HuH-7.5 (cell line): ENCODE data around the gene CEP72.
A peak's percentile ranks its signal among the peaks of the same experiment; 100 is the strongest.

ENCODE experiments used
- DNase-seq: peaks from one replicate; pipeline ENCODE4 v3.0.0; 2011; ENCODE audit warnings: low spot score

Gene CEP72

DNA sequence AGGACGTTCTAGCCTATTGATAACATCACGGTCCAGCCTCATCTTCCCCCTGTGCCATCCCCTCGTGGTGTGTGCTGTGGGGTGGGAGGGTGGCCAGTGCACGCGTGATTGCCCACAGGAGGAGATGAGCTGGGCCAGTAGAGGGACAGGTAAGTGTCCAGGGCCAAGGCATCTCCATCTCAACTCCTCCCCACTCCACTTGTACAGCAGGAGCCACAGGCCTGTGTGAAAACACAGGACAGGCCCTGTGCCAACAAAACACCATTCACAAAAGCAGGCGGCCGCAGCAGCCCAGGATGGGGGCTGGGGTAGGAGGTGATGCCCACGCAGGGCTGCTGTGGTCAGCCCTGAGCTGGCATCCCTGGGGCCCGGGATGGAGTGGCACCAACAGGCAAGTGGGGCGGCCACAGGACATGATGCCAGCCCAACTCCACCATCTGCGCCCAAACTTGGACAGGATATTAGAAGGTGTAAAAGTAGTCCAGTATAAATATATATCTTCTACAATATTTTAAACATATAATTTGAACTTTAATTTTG, 48.4 kb downstream of the CEP72 start:
- no peak for DNase-seq

DNA sequence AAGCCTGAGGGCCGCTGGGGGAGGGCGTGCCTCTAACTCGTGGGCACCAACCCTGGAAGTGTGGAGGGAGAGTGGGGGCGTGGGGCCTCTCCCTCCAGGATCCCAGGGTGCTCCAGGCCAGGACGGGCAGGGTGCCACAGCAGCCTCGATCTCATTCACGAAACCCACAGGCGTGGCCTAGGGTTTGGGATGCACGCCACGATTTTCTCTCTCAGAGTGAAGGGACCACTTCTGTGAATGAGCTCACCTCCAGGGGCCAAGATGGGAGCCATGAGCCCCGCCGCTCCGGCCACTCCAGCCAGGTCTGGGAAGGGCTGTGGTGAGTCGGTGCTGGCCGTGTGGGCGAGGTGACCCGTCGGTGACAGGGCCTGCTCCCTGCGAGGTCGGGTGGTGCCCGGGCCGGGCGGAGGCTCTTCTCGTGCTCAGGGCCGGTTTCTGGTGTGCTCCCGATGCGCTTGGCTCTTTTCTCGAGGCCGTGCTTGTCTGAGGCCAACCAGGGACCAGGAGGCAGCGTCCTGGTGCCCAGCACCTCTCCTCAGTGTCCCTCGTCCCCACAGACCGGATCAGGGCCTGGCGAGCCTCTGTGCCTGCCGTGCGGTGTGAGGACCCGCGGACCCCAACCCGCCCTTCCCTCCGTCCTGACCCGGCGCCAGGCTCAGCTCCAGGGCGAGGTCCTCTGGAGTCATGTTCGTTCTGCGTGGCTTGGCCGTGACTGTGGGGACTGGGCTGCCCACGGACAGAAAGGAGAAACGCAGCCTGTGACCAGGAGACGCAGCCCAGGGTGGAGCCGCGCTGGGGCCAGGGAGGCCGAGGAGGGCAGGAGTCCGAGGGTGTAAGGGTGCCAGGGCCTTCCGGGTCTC, 50.0 kb downstream of the CEP72 start:
- no peak for DNase-seq

GRCh38 chr5:662751-663435, 50.8 kb downstream of the CEP72 start:
- DNase-seq = no peak

DNA sequence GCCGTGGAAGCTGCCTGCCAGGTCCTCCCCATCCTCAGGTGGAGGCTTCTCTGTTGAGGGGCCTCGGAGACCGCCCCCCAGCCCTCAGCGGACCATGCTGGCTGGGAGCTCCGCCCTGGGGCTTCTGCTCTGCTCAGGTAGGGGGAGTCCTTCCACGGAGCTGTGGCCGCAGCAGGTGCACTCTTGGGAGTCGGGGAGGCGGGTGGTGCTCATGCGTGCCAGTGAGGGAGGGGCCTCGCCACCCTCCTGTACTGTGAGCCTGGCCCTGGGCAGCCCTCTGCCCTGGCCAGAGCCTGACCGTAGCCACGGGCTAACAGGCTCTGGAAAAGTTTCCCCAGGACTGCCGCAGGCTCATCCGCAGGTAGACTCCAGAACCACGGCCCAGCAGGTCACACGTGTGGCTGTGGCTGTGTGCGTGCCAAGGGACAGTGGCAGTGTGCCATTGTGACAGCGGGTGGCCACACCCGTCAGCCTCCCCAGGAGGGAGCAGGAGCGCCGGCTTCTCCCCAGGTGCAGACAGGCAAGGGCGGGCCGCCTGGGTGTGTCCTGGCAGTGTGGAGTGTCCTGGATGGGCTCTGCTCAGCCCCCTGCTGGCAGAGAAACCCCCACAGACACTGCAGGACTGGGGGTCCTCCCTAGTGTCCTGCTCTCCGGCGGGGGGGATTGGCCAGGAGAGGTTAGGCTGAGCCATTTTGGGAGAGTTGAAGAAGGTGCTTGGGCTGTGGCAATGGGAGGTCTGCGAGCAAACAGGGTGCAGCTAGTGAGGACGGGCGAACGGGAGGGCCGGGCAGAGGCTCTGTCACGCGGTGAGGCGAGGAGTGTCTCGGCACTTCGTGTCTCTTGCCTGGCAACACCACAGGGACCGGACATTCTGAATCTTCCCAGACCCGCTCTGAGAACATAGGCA, 51.5 kb downstream of the CEP72 start:
- no peak for DNase-seq

DNA sequence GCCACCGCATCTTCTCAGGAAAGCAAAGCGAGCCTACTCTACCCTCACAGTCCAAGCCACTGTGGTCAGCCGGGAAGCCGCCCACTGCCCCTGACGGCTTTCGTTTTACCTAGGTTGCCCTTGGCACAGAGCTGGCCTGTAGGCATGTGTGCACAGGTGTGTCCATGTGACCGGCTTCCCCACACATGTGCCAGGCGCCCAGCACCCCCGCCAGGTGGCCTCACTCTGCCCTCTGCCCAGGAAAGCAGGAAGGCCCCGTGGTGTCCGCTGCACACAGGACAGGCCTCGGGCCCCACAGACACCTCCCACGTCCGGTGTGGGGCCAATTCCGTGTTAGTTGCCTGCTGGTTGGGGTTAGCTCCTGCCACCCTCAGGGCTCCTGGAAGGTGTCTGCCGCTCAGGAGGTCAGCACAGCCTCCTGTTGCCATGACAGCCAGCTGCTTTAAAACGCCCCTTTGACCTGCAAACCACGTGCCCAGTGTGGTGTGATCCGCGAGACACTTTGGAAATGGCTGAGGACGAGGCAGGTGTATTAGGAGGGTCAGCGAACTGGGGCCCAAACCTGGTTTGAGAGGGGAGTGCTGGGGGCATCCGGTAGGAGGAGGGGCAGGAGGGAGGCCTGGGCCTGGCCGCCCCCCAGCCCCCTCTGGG, 52.3 kb downstream of the CEP72 start:
- no peak for DNase-seq

- no peak for DNase-seq
These were observed 52.8 kb downstream of the CEP72 start for GRCh38 chr5:664994-665360.

- no peak for DNase-seq
These were observed 53.4 kb downstream of the CEP72 start for GRCh38 chr5:665541-665955.

- DNase-seq = no peak
These were observed 54.0 kb downstream of the CEP72 start for GRCh38 chr5:665956-666711.

DNA sequence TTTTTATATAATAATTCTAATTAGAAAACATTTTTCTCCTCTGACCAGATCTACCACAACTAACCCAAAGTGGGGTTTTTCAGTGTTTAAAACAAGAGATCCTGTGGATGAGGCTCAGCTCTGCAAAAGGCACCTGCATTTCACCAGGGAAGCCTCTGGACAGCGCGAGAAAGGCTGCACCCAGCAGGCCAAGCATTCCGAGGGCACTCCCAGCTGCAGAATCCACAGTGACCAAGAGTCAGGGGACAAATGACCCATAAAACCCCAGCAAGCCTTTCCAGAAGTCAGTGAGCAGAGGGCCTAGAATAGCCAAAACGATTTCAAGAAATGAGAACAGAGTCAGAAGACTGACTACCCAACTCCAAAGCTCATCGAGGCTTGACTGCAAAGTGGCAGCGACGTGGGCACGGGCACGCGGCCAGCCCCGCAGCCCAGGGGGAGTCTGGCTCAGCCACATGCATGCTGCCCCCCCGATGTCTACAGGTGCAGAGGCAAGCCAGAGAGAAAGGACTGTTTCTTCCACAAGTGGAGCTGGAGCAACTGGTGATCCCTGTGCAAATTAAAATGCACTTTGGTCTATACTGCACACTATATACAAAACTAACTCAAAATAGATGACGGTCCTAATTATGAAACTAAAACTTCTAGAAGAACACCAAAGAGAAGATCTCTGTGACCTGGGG, 54.8 kb downstream of the CEP72 start:
- no peak for DNase-seq

DNA sequence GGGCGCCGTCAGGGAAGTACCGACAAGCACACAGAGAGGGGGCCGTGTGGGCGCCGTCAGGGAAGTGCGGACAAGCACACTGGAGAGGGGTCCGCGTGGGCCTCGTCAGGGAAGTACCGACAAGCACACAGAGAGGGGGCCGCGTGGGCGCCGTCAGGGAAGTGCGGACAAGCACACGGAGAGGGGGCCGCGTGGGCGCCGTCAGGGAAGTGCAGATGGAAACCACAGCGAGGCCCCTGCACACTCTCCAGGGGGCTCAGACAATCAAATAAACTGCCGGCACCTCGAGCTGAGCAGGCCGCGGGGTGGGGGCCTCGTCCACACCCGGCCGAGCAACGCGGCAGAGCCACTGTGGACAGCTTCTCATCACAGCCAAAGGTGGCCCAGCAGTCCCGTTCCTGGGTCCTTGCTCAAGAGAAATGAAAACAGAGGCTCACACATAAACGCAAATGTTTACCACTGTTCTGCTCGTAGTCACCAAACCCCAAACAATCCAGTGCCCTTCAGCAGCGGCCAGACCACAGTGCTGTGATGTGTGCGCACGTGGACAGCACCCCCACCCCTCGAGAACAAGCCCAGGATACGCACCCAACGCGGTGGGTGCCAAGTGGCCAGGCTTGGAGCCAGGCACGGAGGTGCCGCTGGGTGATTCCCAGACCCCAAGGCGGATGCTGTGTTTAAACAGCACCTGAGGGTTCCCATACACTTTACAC, 56.3 kb downstream of the CEP72 start:
- no peak for DNase-seq

GRCh38 chr5:669111-669841, 57.1 kb downstream of the CEP72 start:
- DNase-seq = no peak

GRCh38 chr5:669842-670395, 57.8 kb downstream of the CEP72 start:
- DNase-seq = no peak

DNA sequence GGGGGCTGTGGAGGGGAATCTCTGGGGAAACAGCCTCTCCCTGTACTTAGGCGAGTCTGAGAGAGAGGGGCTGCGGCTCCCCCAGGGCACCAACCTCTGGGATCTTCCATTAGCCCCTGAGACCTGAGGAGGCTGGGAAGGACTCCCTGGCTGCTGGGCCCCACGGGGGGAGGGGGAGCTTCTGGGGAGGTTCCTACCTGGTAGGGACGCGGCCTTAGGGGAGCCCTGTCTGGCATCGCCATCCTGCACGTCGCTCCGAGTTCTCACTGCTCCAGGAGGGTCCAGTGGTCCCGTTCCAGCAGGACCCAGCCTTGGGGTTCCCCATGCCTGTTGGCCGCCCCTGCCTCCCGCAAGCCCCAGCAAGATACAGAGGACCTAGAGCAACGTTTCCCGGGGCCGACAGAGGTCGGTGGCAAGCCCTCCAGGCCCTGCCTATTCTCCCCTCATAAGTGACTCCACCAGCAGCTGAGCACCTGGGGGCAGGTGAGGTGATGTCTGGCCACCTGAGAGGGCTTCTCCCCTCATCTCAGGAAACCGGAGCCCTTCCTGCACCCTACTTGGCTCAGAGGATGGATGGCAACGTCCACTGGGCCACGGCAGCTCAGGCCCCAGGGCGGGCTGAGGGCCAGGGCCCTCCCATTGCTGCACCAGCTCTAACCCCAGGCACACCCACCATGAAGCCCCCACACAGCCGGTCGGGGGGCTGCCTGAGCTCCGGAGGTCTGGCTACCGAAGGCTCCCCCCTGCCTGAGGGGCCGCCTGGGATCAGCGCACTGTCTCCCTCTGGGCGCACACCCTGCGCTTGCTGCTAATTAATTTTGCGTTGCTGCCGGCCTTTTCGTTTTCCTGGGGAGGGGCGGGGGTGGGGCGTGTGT, 58.5 kb downstream of the CEP72 start:
- no peak for DNase-seq

- peak; percentile 88 for DNase-seq
These were observed 59.6 kb downstream of the CEP72 start for GRCh38 chr5:671459-672328.

DNA sequence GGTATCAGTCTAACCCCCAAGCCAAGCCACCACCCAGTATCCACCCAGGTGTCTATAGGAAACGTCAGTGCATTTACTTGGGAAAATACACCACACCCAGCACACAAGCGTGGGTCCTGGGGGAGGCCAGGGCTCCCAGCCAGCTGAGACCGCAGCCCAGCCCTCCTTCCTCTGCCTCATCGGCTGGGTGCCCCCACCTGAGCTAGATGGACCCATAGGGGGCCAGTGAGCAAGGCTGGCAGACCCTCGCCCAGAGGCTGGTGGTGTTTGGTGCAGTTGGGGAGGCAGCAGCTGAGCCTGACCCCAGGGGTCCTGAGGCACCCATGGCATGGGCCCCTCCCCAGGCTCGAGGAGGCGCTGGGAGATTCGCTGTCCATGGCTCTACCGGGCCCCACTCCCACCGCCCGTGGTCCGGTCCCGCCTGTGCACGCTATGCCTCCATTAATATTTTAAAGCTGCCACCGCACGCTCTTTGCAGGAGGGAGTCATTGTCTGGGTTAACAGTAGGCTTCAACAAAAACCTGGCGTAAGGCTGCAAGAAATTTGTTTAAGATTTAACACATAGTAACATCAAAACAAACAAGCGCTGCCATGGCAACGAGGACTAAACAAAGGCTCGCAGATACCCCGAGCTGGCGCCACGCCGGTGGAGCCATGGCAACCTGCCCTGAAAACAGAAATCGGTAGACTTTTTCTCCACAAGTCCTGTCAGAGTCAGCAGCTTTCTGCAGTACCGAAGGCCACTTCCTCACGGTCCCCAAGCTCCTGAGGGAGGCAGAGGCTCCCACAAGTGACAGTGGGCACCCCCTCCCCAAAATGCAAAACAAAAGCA, 60.4 kb downstream of the CEP72 start:
- no peak for DNase-seq
